OCI-LY1 (cell line): Measurements from ENCODE around the gene RNF207.

ENCODE experiments used
- CTCF ChIP-seq: fragments of 200-600 bp; sonication (generic), shearing (Covaris generic); IDR thresholded peaks from 2 replicates; pipeline ENCODE4 v1.5.1; 2017; ENCODE audit warnings: mild to moderate bottlenecking, antibody characterized with exemption, low read length, moderate library complexity, mixed read lengths
- EZH2 ChIP-seq: fragments of 200-600 bp; sonication (generic), shearing (Covaris generic); IDR thresholded peaks from 2 replicates; pipeline ENCODE4 v1.8.0; 2017; ENCODE audit warnings: borderline replicate concordance, mixed run types, mild to moderate bottlenecking, antibody characterized with exemption, low read length, moderate library complexity, mixed read lengths

GRCh38 chr1:6200188-6200809, 5.6 kb upstream of the RNF207 start:
- TF ChIP-seq CTCF (no peak), EZH2 (no peak)
